ENCODE results near the gene CNTN5.

- TF ChIP-seq CTCF (conservative IDR thresholded peaks at IDR 0.05 in 1 of 2, IDR thresholded peaks at IDR 0.05 in 1 of 2; ENCODE audit: low read depth in 1 of 2, low read length in 2 of 2) (no peak), EZH2 (IDR thresholded peaks at IDR 0.05; ENCODE audit: low read length, missing control alignments) (no peak)
These were observed 305.1 kb downstream of the CNTN5 start for GRCh38 chr11:99325847-99326246.
